Trophoblast cell (in vitro differentiated cells and primary cell): ENCODE data around the gene PJA2.

Source experiments
- DNase-seq, 2 donors: peaks; one replicate each; pipeline ENCODE4 v3.0.0-alpha.2; 2016
- H2AFZ ChIP-seq: 2 replicates; pipeline ENCODE4 v1.6.1; 2013; ENCODE audit warnings: low read length, moderate library complexity, mild to moderate bottlenecking; ENCODE audit not compliant: insufficient read depth, poor library complexity
- H2AK5ac ChIP-seq: 2 replicates; pipeline ENCODE4 v1.6.1; 2013; ENCODE audit warnings: mild to moderate bottlenecking, low read length
- H2BK120ac ChIP-seq: 2 replicates; pipeline ENCODE4 v1.6.1; 2013; ENCODE audit warnings: low read length, mild to moderate bottlenecking, moderate library complexity; ENCODE audit not compliant: insufficient read depth, poor library complexity
- H2BK12ac ChIP-seq: 2 replicates; pipeline ENCODE4 v1.6.1; 2013; ENCODE audit warnings: mild to moderate bottlenecking, low read length, moderate library complexity
- H2BK5ac ChIP-seq: 2 replicates; pipeline ENCODE4 v1.6.1; 2013; ENCODE audit warnings: low read length, low read depth, moderate library complexity, mild to moderate bottlenecking; ENCODE audit not compliant: poor library complexity
- H3K14ac ChIP-seq: 2 replicates; pipeline ENCODE4 v1.6.1; 2013; ENCODE audit warnings: mild to moderate bottlenecking, low read length
- H3K18ac ChIP-seq: 2 replicates; pipeline ENCODE4 v1.6.1; 2013; ENCODE audit warnings: mild to moderate bottlenecking, low read length
- H3K23ac ChIP-seq: 2 replicates; pipeline ENCODE4 v1.6.1; 2013; ENCODE audit warnings: low read length
- H3K27ac ChIP-seq: 2 replicates; pipeline ENCODE4 v1.5.1; 2013; ENCODE audit warnings: low read depth, mild to moderate bottlenecking, inconsistent platforms, low read length, moderate library complexity
- H3K27me3 ChIP-seq: 2 replicates; pipeline ENCODE4 v1.6.1; 2013; ENCODE audit warnings: inconsistent platforms, mild to moderate bottlenecking, low read length, moderate library complexity; ENCODE audit not compliant: insufficient read depth
- H3K36me3 ChIP-seq, 2 experiments: 1 replicate in 1 of 2; 2 replicates in 1 of 2; pipeline ENCODE4 v1.6.1; 2013; ENCODE audit warnings: low read length in 2 of 2, mild to moderate bottlenecking in 2 of 2, moderate library complexity in 1 of 2; ENCODE audit not compliant: insufficient read depth in 2 of 2, control insufficient read depth in 1 of 2
- H3K4ac ChIP-seq: 2 replicates; pipeline ENCODE4 v1.6.1; 2013; ENCODE audit warnings: low read depth, mild to moderate bottlenecking, low read length, moderate library complexity
- H3K4me1 ChIP-seq, 2 experiments: 1 replicate in 1 of 2; 2 replicates in 1 of 2; pipeline ENCODE4 v1.6.1; 2013; ENCODE audit warnings: low read length in 2 of 2, mild to moderate bottlenecking in 2 of 2, moderate library complexity in 1 of 2; ENCODE audit not compliant: insufficient read depth in 2 of 2, control insufficient read depth in 1 of 2
- H3K4me2 ChIP-seq: 2 replicates; pipeline ENCODE4 v1.6.1; 2013; ENCODE audit warnings: inconsistent platforms, mild to moderate bottlenecking, low read length, moderate library complexity
- H3K4me3 ChIP-seq: 2 replicates; pipeline ENCODE4 v1.5.1; 2013; ENCODE audit warnings: mild to moderate bottlenecking, low read depth, low read length, inconsistent platforms
- H3K79me1 ChIP-seq: one replicate; pipeline ENCODE4 v1.6.1; 2013; ENCODE audit warnings: low read length
- H3K79me2 ChIP-seq: 2 replicates; pipeline ENCODE4 v1.6.1; 2013; ENCODE audit warnings: low read length, mild to moderate bottlenecking; ENCODE audit not compliant: control insufficient read depth, insufficient read depth, poor library complexity
- H3K9ac ChIP-seq: 2 replicates; pipeline ENCODE4 v1.6.1; 2013; ENCODE audit warnings: mild to moderate bottlenecking, low read length
- H3K9me3 ChIP-seq: 2 replicates; pipeline ENCODE4 v1.6.1; 2013; ENCODE audit warnings: low read depth, mild to moderate bottlenecking, control low read depth, inconsistent platforms, low read length; ENCODE audit not compliant: insufficient read depth
- H4K12ac ChIP-seq: 2 replicates; pipeline ENCODE4 v1.6.1; 2013; ENCODE audit warnings: low read depth, mild to moderate bottlenecking, low read length, moderate library complexity
- H4K8ac ChIP-seq: 2 replicates; pipeline ENCODE4 v1.6.1; 2013; ENCODE audit warnings: low read depth, mild to moderate bottlenecking, low read length, moderate library complexity
- H4K91ac ChIP-seq: one replicate; pipeline ENCODE4 v1.6.1; 2013; ENCODE audit warnings: low read depth, mild to moderate bottlenecking, low read length, moderate library complexity
- WGBS: extraction: QIAGEN DNeasy Blood & Tissue Kit; methylation state at CpG from one replicate; pipeline ENCODE4 v1.1.7; 2013; ENCODE audit warnings: missing lambda C conversion rate; ENCODE audit not compliant: insufficient read length, insufficient coverage; ENCODE audit errors: extremely low coverage; 5-methylcytosine and 5-hydroxymethylcytosine counted together

The PJA2 gene

GRCh38 chr5:109299557-109299956 lies 110.2 kb downstream of the PJA2 start:
- Histone ChIP-seq H2BK5ac (no peak overlapping the region), H2BK12ac (no peak overlapping the region), H3K79me1 (no peaks in the 10 kb centered on the region), H3K36me3 (no peaks in the 10 kb centered on the region), H3K4me2 (no peak overlapping the region), H2BK120ac (no peak overlapping the region), H3K27ac (no peak overlapping the region), H3K18ac (no peak overlapping the region), H4K12ac (no peak overlapping the region), H3K4me1 (no peaks in the 10 kb centered on the region), H2AFZ (no peak overlapping the region), H3K14ac (no peak overlapping the region), H3K79me2 (no peaks in the 10 kb centered on the region), H3K27me3 (no peaks in the 10 kb centered on the region), H3K9me3 (no peaks in the 10 kb centered on the region), H3K9ac (no peak overlapping the region), H4K91ac (no peak overlapping the region), H3K23ac (no peak overlapping the region), H3K4me3 (no peak overlapping the region), H4K8ac (no peak overlapping the region), H3K4ac (no peak overlapping the region), H2AK5ac (no peak overlapping the region)
- no CpG with 5 or more reads among the region's 6 CpGs for WGBS
- no peak for DNase-seq

- Histone ChIP-seq H2BK120ac (no peak overlapping the region), H3K9me3 (no peaks in the 10 kb centered on the region), H3K18ac (no peak overlapping the region), H3K4me2 (no peak overlapping the region), H3K79me2 (no peaks in the 10 kb centered on the region), H3K4ac (no peak overlapping the region), H2BK12ac (no peak overlapping the region), H4K12ac (no peak overlapping the region), H3K4me1 (no peaks in the 10 kb centered on the region), H3K79me1 (no peaks in the 10 kb centered on the region), H3K4me3 (no peak overlapping the region), H2BK5ac (no peak overlapping the region), H3K14ac (no peak overlapping the region), H4K91ac (no peak overlapping the region), H2AFZ (no peak overlapping the region), H3K23ac (no peak overlapping the region), H4K8ac (no peak overlapping the region), H3K27ac (no peak overlapping the region), H3K9ac (no peak overlapping the region), H3K36me3 (no peaks in the 10 kb centered on the region), H3K27me3 (no peaks in the 10 kb centered on the region), H2AK5ac (no peak overlapping the region)
- WGBS = no CpG with 5 or more reads among the region's 4 CpGs
- DNase-seq = no peak
Observed at GRCh38 chr5:109298794-109299193, 111.0 kb downstream of the PJA2 start.

- no peak overlapping the region for H3K27ac ChIP-seq
- no peak overlapping the region for H4K91ac ChIP-seq
- H3K9ac ChIP-seq = no peak overlapping the region
- no peaks in the 10 kb centered on the region for H3K4me1 ChIP-seq
- H3K23ac ChIP-seq = peak overlapping the region; percentile 98
- no peak overlapping the region for H2BK120ac ChIP-seq
- H3K79me2 ChIP-seq = no peaks in the 10 kb centered on the region
- no peak overlapping the region for H2BK5ac ChIP-seq
- H4K8ac ChIP-seq = no peak overlapping the region
- H4K12ac ChIP-seq = no peak overlapping the region
- no peak for DNase-seq
- H3K14ac ChIP-seq = no peak overlapping the region
- H3K18ac ChIP-seq = no peak overlapping the region
- no peaks in the 10 kb centered on the region for H3K27me3 ChIP-seq
- H3K79me1 ChIP-seq = no peaks in the 10 kb centered on the region
- H3K4ac ChIP-seq = no peak overlapping the region
- H3K4me2 ChIP-seq = no peak overlapping the region
- no CpG with 5 or more reads among the region's 9 CpGs for WGBS
- H3K4me3 ChIP-seq = no peak overlapping the region
- no peak overlapping the region for H2AFZ ChIP-seq
- H3K9me3 ChIP-seq = no peaks in the 10 kb centered on the region
- H3K36me3 ChIP-seq = no peaks in the 10 kb centered on the region
- H2BK12ac ChIP-seq = no peak overlapping the region
- H2AK5ac ChIP-seq = no peak overlapping the region
Observed at GRCh38 chr5:109297900-109298299, 111.9 kb downstream of the PJA2 start.

DNA sequence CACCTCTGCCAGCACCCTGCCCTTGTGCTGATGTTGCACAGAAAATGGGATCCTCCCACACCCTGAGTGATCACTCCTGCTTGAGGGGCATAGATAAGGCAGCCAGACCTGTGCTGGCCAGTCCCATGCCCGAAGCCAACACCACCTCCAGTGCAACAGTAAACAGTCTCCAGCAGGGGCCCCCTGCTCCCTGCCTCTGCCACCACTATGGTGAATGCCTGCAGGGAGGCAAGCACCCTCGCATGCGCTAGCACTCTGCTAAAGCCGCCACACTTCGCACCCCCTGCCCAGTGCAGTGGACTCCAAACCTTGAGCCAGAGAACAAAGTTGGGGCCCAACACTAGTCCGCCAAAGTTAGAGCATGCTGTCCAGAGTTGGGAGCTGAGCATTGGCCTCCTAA lies 118.7 kb downstream of the PJA2 start:
- Histone ChIP-seq H3K4ac (no peak overlapping the region), H3K18ac (no peak overlapping the region), H3K27ac (no peak overlapping the region), H4K91ac (no peak overlapping the region), H3K4me1 (no peaks in the 10 kb centered on the region), H3K14ac (no peak overlapping the region), H2BK5ac (no peak overlapping the region), H3K27me3 (no peaks in the 10 kb centered on the region), H3K79me2 (no peaks in the 10 kb centered on the region), H4K12ac (no peak overlapping the region), H3K4me2 (no peak overlapping the region), H2AFZ (no peak overlapping the region), H3K23ac (no peak overlapping the region), H2BK12ac (no peak overlapping the region), H3K9me3 (peaks cover 10% of the 10 kb centered on the region), H3K4me3 (no peak overlapping the region), H4K8ac (no peak overlapping the region), H3K79me1 (no peaks in the 10 kb centered on the region), H2BK120ac (no peak overlapping the region), H2AK5ac (no peak overlapping the region), H3K36me3 (no peaks in the 10 kb centered on the region), H3K9ac (no peak overlapping the region)
- DNase-seq = no peak
- no CpG with 5 or more reads among the region's 6 CpGs for WGBS
